Stimulated activated CD8-positive, alpha-beta memory T cell treated with anti-CD3 and anti-CD28 coated beads, Interleukin-2, amount 100 ng/mL, for 1 hour (primary cell): Measurements from ENCODE around the gene TP73.

Experiments used
- DNase-seq, 2 donors: peaks; one replicate each; pipeline ENCODE4 v3.0.0-alpha.2; 2020; ENCODE audit warnings: low read depth in 2 of 2

The TP73 gene

GRCh38 chr1:3688356-3689137, 36.2 kb downstream of the TP73 start:
- DNase-seq: no peak

- no peak for DNase-seq
These were observed 36.9 kb downstream of the TP73 start for GRCh38 chr1:3689138-3689750.

GRCh38 chr1:3690282-3691065, 38.2 kb downstream of the TP73 start:
- no peak for DNase-seq

- DNase-seq: no peak
These were observed 39.3 kb downstream of the TP73 start for GRCh38 chr1:3691421-3692204.

GRCh38 chr1:3692598-3692997, 40.3 kb downstream of the TP73 start:
- DNase-seq: no peak

GRCh38 chr1:3693321-3693720, 41.0 kb downstream of the TP73 start:
- DNase-seq: no peak

- no peak for DNase-seq
These were observed 43.3 kb downstream of the TP73 start for GRCh38 chr1:3695326-3696217.

- DNase-seq: no peak
These were observed 44.4 kb downstream of the TP73 start for GRCh38 chr1:3696689-3697088.

GRCh38 chr1:3697104-3697503, 44.8 kb downstream of the TP73 start:
- DNase-seq: no peak

- no peak for DNase-seq
These were observed 45.5 kb downstream of the TP73 start for GRCh38 chr1:3697810-3698209.

GRCh38 chr1:3698660-3699408, 46.5 kb downstream of the TP73 start:
- DNase-seq: no peak

- DNase-seq: no peak
These were observed 47.3 kb downstream of the TP73 start for GRCh38 chr1:3699596-3699995.

GRCh38 chr1:3700631-3701030, 48.3 kb downstream of the TP73 start:
- no peak for DNase-seq

- DNase-seq: no peak
These were observed 50.2 kb downstream of the TP73 start for GRCh38 chr1:3702528-3702927.

GRCh38 chr1:3702990-3703728, 50.8 kb downstream of the TP73 start:
- no peak for DNase-seq

- DNase-seq: no peak
These were observed 51.6 kb downstream of the TP73 start for GRCh38 chr1:3703786-3704371.

GRCh38 chr1:3705341-3705950, 53.1 kb downstream of the TP73 start:
- DNase-seq: no peak

- no peak for DNase-seq
These were observed 54.5 kb downstream of the TP73 start for GRCh38 chr1:3706651-3707297.
